Caco-2 (cell line): ENCODE data around the gene CLSTN1. TPM values are rescaled to one million over a fixed set of nuclear protein-coding genes. Genes with fewer than 3 reads are reported as not detected.

Experiments
- Bru-seq: library from RNA; stranded (reverse); fragments of 400-500 nt; gene quantifications from one replicate; lab custom pipeline; 2021; lab: Mats Ljungman, UMichigan
- BruChase-seq, 2 experiments: library from RNA; stranded (reverse); fragments of 400-500 nt; gene quantifications; one replicate each; lab custom pipeline; 2021; lab: Mats Ljungman, UMichigan
- BruUV-seq: library from RNA; stranded (reverse); fragments of 400-500 nt; replicated peaks from 2 replicates; lab custom pipeline; 2021; lab: Mats Ljungman, UMichigan
- CTCF ChIA-PET: fragments of 300-600 bp; sonication (Branson Sonifier 250); formaldehyde crosslinking; loops from one replicate; lab custom pipeline; 2022; ENCODE audit warnings: antibody characterized with exemption; lab: Charles Lee
- POLR2A ChIA-PET: fragments of 300-600 bp; sonication (Branson Sonifier 250); formaldehyde crosslinking; loops from one replicate; lab custom pipeline; 2022; ENCODE audit warnings: antibody characterized with exemption; lab: Charles Lee
- DNase-seq, 2 experiments: peaks; one replicate each; pipeline versions ENCODE4 v3.0.0 to v3.0.0-alpha.2; 2020 to 2022
- H3K27me3 ChIP-seq: replicated peaks from 2 replicates; pipeline ENCODE4 v1.6.0; 2011; ENCODE audit warnings: low read length; ENCODE audit not compliant: control insufficient read depth, insufficient read depth
- H3K36me3 ChIP-seq: 2 replicates; pipeline ENCODE4 v1.5.1; 2011; ENCODE audit warnings: low read length; ENCODE audit not compliant: control insufficient read depth, insufficient read depth
- H3K4me1 ChIP-seq: fragments of 250-450 bp; sonication (Bioruptor Pico); 2 replicates; pipeline ENCODE4 v1.5.1; 2020; ENCODE audit warnings: mild to moderate bottlenecking
- H3K4me3 ChIP-seq: 2 replicates; pipeline ENCODE4 v1.5.1; 2011; ENCODE audit warnings: low read depth, mild to moderate bottlenecking, control low read depth, low read length
- H3K9me3 ChIP-seq: fragments of 250-450 bp; sonication (Bioruptor Pico); 2 replicates; pipeline ENCODE4 v1.5.1; 2020; ENCODE audit warnings: mild to moderate bottlenecking, moderate library complexity
- H3K27ac Mint-ChIP-seq: one replicate; pipeline ENCODE4 v1.8.0; 2022; ENCODE audit warnings: mixed read lengths; ENCODE audit not compliant: unreplicated experiment
- H3K27me3 Mint-ChIP-seq: one replicate; pipeline ENCODE4 v1.8.0; 2022; ENCODE audit warnings: mixed read lengths; ENCODE audit not compliant: insufficient read depth, unreplicated experiment
- H3K36me3 Mint-ChIP-seq: one replicate; pipeline ENCODE4 v1.8.0; 2022; ENCODE audit warnings: mild to moderate bottlenecking, mixed read lengths; ENCODE audit not compliant: insufficient read depth, unreplicated experiment
- H3K4me1 Mint-ChIP-seq: one replicate; pipeline ENCODE4 v1.8.0; 2022; ENCODE audit warnings: low read depth, mixed read lengths; ENCODE audit not compliant: unreplicated experiment
- H3K4me3 Mint-ChIP-seq: one replicate; pipeline ENCODE4 v1.8.0; 2022; ENCODE audit warnings: mild to moderate bottlenecking, moderate library complexity, mixed read lengths; ENCODE audit not compliant: unreplicated experiment
- H3K9me3 Mint-ChIP-seq: one replicate; pipeline ENCODE4 v1.8.0; 2022; ENCODE audit warnings: mixed read lengths; ENCODE audit not compliant: unreplicated experiment
- intact Hi-C: fragments of 100-400 bp; cut with micrococcal nuclease; formaldehyde crosslinking; loops from one replicate; pipeline ENCODE4 v1.10.0; 2022; ENCODE audit not compliant: unreplicated experiment
- long read RNA-seq: library from polyadenylated mRNA; stranded (forward); transcript quantifications from one replicate; pipeline ENCODE4 v2.0.0, GENCODE V29; 2022
- total RNA-seq: library from RNA; stranded (reverse); gene quantifications from 2 replicates; pipeline ENCODE4 v1.2.3, GENCODE V29; 2022
- TF ChIP-seq, protein P1 (sequence below), 2 experiments: fragments of 200-600 bp in 1 of 2; IDR thresholded peaks; 1 replicate in 1 of 2; 2 replicates in 1 of 2; pipeline versions ENCODE4 v1.5.1 to v1.8.0; 2011 to 2022; ENCODE audit warnings: antibody characterized with exemption in 1 of 2, control low read depth in 1 of 2, inconsistent platforms in 1 of 2, low read depth in 1 of 2, low read length in 1 of 2, mild to moderate bottlenecking in 1 of 2, moderate library complexity in 1 of 2; ENCODE audit not compliant: insufficient read depth in 1 of 2, severe bottlenecking in 1 of 2, unreplicated experiment in 1 of 2

CLSTN1 gene
- total RNA-seq (89.2 and 102 TPM in 2 replicates), Bru-seq, nascent RNA (percentile 68 among the genes with signal in this experiment), BruChase-seq, experiment 1, labeled RNA remaining after a 2-hour chase (percentile 67 among the genes with signal in this experiment), BruChase-seq, experiment 2, labeled RNA remaining after a 6-hour chase (percentile 78 among the genes with signal in this experiment)
- long read RNA-seq, full-length matches to known transcripts: 23 of 131 reads
- long read RNA-seq, partial matches to known transcripts: 41 of 131 reads
- long read RNA-seq, other reads (novel, unspliced or antisense): 67 of 131 reads

DNA sequence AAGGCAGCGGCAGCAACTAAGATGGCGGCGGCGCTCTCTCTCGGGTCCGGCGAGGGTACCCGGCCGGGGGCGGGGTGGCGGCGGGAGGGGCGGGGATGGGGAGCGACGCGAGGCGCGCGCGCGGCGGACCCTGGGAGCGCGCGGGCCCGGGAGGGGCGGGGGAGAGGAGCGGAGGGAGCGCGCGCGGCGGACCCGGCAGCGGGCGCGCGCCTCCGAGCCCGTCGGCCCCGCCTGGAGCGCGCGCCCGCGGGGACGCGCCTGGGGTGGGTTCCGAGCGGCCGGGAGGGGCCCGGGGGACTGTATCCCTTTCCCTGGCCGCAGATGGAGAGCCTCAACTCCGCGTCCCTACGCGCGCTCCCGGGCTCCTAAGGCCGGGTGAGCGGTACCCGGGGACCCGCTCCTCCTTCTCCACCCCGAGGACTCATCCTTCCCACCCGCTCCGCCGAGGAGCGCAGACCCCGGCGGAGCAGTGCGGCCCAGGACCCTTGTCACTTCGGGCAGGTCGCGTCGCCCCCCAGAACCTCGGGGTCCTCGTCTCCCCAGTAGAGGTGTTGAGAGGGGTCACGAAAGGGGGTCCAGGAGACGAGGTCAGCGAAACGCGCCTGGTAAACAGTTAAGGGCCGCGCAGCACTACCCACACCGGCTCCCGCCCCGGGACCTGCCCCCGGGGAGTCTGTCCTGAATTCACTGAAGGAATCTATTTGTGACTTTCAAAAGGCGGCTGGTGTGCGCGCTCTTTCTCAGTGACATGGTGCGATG lies at the start of gene CLSTN1:
CLSTN1 (minus strand) TSS at position 23 of the 759 bp plus-strand sequence. CDS start 232 bp downstream, outside the sequence.
- H3K4me1 Mint-ChIP-seq: peaks cover 13% of the 10 kb centered on the region
- peaks cover 28% of the 10 kb centered on the region for H3K4me1 ChIP-seq
- H3K4me3 Mint-ChIP-seq: peak within 1 kb of the TSS; percentile 88
- H3K9me3 Mint-ChIP-seq: no peaks in the 10 kb centered on the region
- H3K9me3 ChIP-seq: no peaks in the 10 kb centered on the region
- H3K36me3 Mint-ChIP-seq: no peaks in the 10 kb centered on the region
- no peaks in the 10 kb centered on the region for H3K27me3 Mint-ChIP-seq
- H3K27ac Mint-ChIP-seq: peak within 1 kb of the TSS; percentile 49
- H3K36me3 ChIP-seq: no peaks in the 10 kb centered on the region
- no TSS peak for BruUV-seq
- intact Hi-C loops: no loop called here
- no peaks in the 10 kb centered on the region for H3K27me3 ChIP-seq
- POLR2A ChIA-PET: no interaction called here
- DNase-seq: peak; percentile 89
- H3K4me3 ChIP-seq: peak within 1 kb of the TSS; percentile 90
- CTCF ChIA-PET: interaction anchor here (1.3 kb wide), 1 partner anchor 39 kb away, joined by 3 read pairs; no protein-coding TSS in a partner anchor
- TF ChIP-seq, protein P1, sequence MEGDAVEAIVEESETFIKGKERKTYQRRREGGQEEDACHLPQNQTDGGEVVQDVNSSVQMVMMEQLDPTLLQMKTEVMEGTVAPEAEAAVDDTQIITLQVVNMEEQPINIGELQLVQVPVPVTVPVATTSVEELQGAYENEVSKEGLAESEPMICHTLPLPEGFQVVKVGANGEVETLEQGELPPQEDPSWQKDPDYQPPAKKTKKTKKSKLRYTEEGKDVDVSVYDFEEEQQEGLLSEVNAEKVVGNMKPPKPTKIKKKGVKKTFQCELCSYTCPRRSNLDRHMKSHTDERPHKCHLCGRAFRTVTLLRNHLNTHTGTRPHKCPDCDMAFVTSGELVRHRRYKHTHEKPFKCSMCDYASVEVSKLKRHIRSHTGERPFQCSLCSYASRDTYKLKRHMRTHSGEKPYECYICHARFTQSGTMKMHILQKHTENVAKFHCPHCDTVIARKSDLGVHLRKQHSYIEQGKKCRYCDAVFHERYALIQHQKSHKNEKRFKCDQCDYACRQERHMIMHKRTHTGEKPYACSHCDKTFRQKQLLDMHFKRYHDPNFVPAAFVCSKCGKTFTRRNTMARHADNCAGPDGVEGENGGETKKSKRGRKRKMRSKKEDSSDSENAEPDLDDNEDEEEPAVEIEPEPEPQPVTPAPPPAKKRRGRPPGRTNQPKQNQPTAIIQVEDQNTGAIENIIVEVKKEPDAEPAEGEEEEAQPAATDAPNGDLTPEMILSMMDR (IDR thresholded peaks at IDR 0.05; ENCODE audit: insufficient read depth in 1 of 2, low read depth in 1 of 2, low read length in 1 of 2, severe bottlenecking in 1 of 2, unreplicated experiment in 1 of 2): no peak

DNA sequence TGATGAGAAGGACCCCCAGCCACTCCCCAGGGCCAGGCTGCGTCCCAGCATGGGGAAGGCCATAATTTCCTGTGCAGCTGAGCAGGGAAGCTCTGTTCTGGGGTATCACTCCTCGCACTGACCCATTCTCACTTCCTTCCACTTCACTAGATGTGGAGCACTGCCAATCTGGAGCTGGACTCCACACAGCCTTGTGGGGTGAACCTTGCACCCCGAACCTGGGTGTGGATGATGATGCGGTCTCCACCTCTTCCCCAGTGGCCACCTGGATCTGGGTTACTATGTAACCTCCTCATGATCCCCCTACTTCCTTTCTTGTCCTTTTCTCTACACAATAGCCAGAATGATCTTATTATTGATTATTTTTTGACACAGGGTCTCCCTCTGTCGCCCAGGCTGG lies 49.6 kb upstream of the CLSTN1 start:
- intact Hi-C loops: no loop called here
- Mint-ChIP-seq H3K9me3 (no peaks in the 10 kb centered on the region), H3K27me3 (no peaks in the 10 kb centered on the region), H3K4me3 (no peak overlapping the region), H3K36me3 (no peaks in the 10 kb centered on the region), H3K4me1 (no peaks in the 10 kb centered on the region), H3K27ac (no peak overlapping the region)
- no TSS peak for BruUV-seq
- no peak overlapping the region for H3K4me3 ChIP-seq
- no peaks in the 10 kb centered on the region for H3K27me3 ChIP-seq
- no peak for DNase-seq
- no peaks in the 10 kb centered on the region for H3K4me1 ChIP-seq
- ChIA-PET CTCF (interaction anchor here (0.9 to 1.3 kb wide), 2 partner anchors 10 to 41 kb away, joined by 4 read pairs; no protein-coding TSS in a partner anchor), POLR2A (interaction anchor here (0.6 kb wide), 1 partner anchor 87 kb away, joined by 6 read pairs; no protein-coding TSS in a partner anchor)
- H3K36me3 ChIP-seq: no peaks in the 10 kb centered on the region
- no peaks in the 10 kb centered on the region for H3K9me3 ChIP-seq
- TF ChIP-seq, protein P1 (IDR thresholded peaks at IDR 0.05; ENCODE audit: insufficient read depth in 1 of 2, low read depth in 1 of 2, low read length in 1 of 2, severe bottlenecking in 1 of 2, unreplicated experiment in 1 of 2): no peak

DNA sequence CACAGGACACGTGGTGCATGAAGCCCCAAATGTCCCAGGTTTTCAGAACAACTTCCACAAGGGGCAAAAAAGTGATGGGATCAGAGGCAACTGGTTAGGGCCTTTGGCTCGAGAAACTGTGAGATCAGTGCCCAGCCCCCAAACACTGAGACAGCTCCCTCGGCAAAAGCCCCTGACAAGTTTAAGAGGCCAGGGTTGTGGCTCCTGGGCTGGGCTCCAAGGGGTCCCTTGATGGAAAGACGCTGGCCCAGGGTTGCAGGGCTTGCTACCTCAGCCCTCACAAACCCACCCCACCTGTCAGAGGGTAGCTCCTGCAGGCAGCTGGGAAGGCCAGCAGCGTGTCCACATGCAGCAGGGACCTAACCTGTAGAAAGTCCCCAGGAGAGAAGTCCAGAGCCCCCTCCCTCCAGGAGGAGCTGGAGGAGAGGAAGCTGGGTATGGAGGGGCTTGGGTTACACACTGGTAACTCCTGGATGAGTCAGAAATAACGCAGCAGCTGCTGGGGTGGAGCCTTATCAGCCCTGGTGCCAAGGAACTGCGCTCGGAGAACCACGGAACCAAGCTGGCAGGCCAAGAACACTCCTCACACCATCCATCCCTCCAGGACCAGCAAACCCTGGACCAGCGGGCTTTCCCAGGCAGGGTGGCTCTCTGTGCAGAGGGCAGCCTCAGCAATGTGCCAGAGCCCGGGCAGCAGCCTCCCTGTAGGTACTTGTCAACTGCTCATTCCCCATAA lies 48.8 kb upstream of the CLSTN1 start:
- no peak overlapping the region for H3K27ac Mint-ChIP-seq
- DNase-seq: no peak
- no peaks in the 10 kb centered on the region for H3K9me3 Mint-ChIP-seq
- intact Hi-C loops: no loop called here
- no peaks in the 10 kb centered on the region for H3K36me3 Mint-ChIP-seq
- H3K27me3 Mint-ChIP-seq: no peaks in the 10 kb centered on the region
- Histone ChIP-seq H3K4me3 (no peak overlapping the region), H3K36me3 (no peaks in the 10 kb centered on the region), H3K9me3 (no peaks in the 10 kb centered on the region), H3K27me3 (no peaks in the 10 kb centered on the region), H3K4me1 (no peaks in the 10 kb centered on the region)
- CTCF ChIA-PET: interaction anchor here (0.9 to 1.3 kb wide), 3 partner anchors 10 to 42 kb away, joined by 3 to 4 read pairs (median 4); no protein-coding TSS in a partner anchor
- no peaks in the 10 kb centered on the region for H3K4me1 Mint-ChIP-seq
- TF ChIP-seq, protein P1 (IDR thresholded peaks at IDR 0.05; ENCODE audit: insufficient read depth in 1 of 2, low read depth in 1 of 2, low read length in 1 of 2, severe bottlenecking in 1 of 2, unreplicated experiment in 1 of 2): no peak
- no TSS peak for BruUV-seq
- POLR2A ChIA-PET: no interaction called here
- H3K4me3 Mint-ChIP-seq: no peak overlapping the region
